Testis (tissue), 2 donors: ENCODE results near the gene NAP1L4.

ENCODE experiments used
- POLR2A ChIP-seq: fragments of 450-650 bp; IDR thresholded peaks from one replicate; pipeline ENCODE4 v1.6.1; 2017; ENCODE audit warnings: antibody characterized with exemption, mild to moderate bottlenecking, moderate library complexity
- TF ChIP-seq, protein P1 (sequence below), 3 experiments: fragments of 450-650 bp in 2 of 3; fragments of 200-600 bp in 1 of 3; sonication (generic) in 1 of 3; IDR thresholded peaks; one replicate each; pipeline ENCODE4 v1.5.1; 2016 to 2019; ENCODE audit warnings: antibody characterized with exemption in 3 of 3, mild to moderate bottlenecking in 2 of 3, moderate library complexity in 1 of 3

DNA sequence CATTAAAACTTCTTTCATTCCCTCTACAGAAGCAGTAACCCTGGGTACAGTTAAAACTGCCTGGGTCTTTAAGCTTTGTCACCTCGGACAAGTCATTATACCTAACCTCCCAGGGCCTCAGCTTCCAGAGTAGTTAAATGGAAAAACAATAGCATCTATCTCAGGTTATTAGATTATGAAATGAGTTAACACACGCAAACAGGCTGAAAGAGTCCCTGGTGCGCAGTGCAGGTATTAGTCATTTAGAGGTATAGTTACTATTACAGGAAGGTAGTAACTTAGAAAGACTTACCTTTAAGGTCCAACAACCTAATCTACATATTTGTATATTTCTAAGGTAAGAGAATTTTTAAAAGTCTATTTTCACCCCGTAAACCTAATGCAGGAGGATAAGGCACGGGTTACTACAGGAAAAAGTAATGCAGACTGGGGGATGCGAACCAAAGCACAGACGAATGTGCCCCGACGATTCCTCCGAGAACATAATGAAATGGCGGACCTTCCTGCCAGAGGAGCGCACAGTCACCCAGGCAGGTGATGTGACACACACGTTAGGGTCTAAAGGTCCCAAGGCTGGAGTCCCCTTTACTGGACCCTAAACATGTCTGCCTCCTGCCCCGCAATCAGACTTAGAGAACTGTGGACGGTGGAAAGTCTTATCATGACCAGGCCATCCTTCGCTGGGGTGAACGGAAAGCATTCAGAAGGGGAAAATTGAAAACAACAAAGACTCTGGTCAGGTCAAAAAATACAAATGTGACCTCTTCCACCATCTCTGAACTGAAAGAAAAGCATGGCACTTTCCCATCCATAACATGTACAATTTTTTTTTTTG lies 1.3 kb downstream of the NAP1L4 start:
- TF ChIP-seq POLR2A = no peak
- TF ChIP-seq, protein P1, sequence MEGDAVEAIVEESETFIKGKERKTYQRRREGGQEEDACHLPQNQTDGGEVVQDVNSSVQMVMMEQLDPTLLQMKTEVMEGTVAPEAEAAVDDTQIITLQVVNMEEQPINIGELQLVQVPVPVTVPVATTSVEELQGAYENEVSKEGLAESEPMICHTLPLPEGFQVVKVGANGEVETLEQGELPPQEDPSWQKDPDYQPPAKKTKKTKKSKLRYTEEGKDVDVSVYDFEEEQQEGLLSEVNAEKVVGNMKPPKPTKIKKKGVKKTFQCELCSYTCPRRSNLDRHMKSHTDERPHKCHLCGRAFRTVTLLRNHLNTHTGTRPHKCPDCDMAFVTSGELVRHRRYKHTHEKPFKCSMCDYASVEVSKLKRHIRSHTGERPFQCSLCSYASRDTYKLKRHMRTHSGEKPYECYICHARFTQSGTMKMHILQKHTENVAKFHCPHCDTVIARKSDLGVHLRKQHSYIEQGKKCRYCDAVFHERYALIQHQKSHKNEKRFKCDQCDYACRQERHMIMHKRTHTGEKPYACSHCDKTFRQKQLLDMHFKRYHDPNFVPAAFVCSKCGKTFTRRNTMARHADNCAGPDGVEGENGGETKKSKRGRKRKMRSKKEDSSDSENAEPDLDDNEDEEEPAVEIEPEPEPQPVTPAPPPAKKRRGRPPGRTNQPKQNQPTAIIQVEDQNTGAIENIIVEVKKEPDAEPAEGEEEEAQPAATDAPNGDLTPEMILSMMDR (IDR thresholded peaks at IDR 0.05) = no peak
